COR-L47 (cell line): ENCODE results near the gene PPP1CC.

Experiments
- DNase-seq: peaks from one replicate; lab custom pipeline; 2025; lab: John Stamatoyannopoulos, UW

PPP1CC gene

GRCh38 chr12:110687396-110688169 lies 55.1 kb downstream of the PPP1CC start:
- no peak for DNase-seq

- DNase-seq = no peak
Measured at GRCh38 chr12:110686294-110686903, 56.3 kb downstream of the PPP1CC start.

DNA sequence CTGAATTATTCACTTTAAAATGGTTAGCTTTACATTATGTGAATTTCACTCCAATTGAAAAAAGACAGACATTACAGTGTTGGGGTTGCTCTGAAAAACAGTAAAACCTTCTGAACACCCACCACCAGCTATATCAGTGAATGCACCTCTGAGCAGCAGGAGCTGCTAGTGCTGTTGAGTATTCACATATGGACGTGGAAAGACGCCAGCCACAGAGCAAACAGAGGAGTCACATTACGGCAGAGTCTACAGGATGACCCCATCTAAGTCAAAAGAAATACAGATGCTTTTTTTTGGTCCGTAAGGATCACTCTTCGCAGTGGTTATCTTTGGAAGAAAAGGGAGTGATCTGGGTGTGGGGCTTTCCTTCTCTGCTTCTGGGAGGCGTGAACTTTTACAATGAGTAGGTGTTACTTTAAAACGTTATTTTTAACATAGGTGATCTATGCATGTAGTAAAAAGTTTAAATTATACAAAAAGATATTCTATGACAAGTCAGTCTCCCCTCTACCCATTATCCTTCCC lies 58.3 kb downstream of the PPP1CC start:
- no peak for DNase-seq

GRCh38 chr12:110683888-110684287 lies 58.8 kb downstream of the PPP1CC start:
- no peak for DNase-seq

DNA sequence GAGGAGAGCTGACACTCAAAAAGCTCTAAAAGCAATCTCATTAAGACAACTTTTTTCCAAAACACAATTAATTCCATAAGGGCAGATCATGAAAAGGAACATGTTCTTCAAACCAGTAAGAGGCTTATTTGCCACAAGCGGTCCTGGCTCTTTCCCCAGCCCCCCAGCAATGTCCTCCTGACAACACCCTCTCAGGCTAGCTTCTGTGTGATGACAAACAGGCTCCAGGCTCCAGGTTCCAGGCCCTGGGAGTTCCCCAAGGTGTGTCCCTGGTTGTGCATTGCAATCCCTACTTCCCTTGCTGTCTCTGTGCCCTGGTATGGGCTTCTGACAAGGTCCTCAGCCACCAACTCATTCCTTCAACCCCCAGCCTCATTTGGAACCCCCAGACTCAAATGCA lies 62.7 kb downstream of the PPP1CC start:
- DNase-seq = no peak

DNA sequence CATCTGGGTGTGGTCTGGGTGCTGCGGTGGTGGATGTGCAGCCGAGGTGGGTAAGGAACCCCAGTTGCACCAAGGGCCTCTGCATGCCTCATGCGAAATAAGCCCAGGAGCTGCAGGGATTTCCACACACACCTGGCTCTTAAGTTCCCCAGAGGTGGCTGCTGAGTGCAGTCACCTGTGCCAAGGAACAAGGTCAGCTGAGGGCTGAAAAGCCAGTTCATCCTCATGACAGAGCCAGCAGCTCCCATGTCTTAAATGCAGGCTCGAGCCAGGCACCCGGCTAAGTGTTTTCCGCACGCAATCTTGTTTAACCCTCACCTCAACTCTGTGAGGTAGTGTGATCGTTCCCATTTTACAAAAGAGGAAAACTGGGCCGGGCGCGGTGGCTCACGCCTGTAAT lies 63.5 kb downstream of the PPP1CC start:
- no peak for DNase-seq

- no peak for DNase-seq
Measured at GRCh38 chr12:110677982-110678381, 64.7 kb downstream of the PPP1CC start.

- no peak for DNase-seq
Measured at GRCh38 chr12:110677206-110677911, 65.3 kb downstream of the PPP1CC start.

GRCh38 chr12:110676171-110676570 lies 66.5 kb downstream of the PPP1CC start:
- DNase-seq = no peak

GRCh38 chr12:110670161-110670701 lies 72.5 kb downstream of the PPP1CC start:
- DNase-seq = no peak
